Hematopoietic multipotent progenitor cell treated with erythropoietin and hydrocortisone succinate and interleukin-3 and kit ligand, for 15 days (in vitro differentiated cells): ENCODE data around the gene PLPP1.
"Not testable (repeated sequence)": the region's sequence is repeated elsewhere in the genome, so short reads cannot be mapped to it uniquely, and the experiment has no call there.

ENCODE experiments used
- DNase-seq: peaks from one replicate; pipeline ENCODE4 v3.0.0-alpha.2; 2015; ENCODE audit warnings: low spot score

Gene PLPP1

GRCh38 chr5:55544341-55544740 is 9.6 kb upstream of the PLPP1 start:
- DNase-seq = no peak

GRCh38 chr5:55541056-55541635 is 6.4 kb upstream of the PLPP1 start:
- DNase-seq = no peak

GRCh38 chr5:55540525-55540924 is 5.8 kb upstream of the PLPP1 start:
- DNase-seq = no peak

GRCh38 chr5:55540024-55540423 is 5.3 kb upstream of the PLPP1 start:
- no peak for DNase-seq

- DNase-seq = no peak
Measured at GRCh38 chr5:55538661-55539060, 3.9 kb upstream of the PLPP1 start.

GRCh38 chr5:55537315-55537714 is 2.6 kb upstream of the PLPP1 start:
- DNase-seq = not testable (repeated sequence)

- no peak for DNase-seq
Measured at GRCh38 chr5:55535199-55535905, 588 bp upstream of the PLPP1 start.

- no peak for DNase-seq
Measured at GRCh38 chr5:55533521-55534435, 986 bp downstream of the PLPP1 start.

GRCh38 chr5:55530669-55531068 is 4.1 kb downstream of the PLPP1 start:
- DNase-seq = no peak

GRCh38 chr5:55524816-55525215 is 9.9 kb downstream of the PLPP1 start:
- no peak for DNase-seq

- no peak for DNase-seq
Measured at GRCh38 chr5:55523293-55523692, 11.5 kb downstream of the PLPP1 start.

GRCh38 chr5:55521881-55522280 is 12.9 kb downstream of the PLPP1 start:
- no peak for DNase-seq

- no peak for DNase-seq
Measured at GRCh38 chr5:55520117-55520839, 14.5 kb downstream of the PLPP1 start.

GRCh38 chr5:55518831-55519390 is 15.9 kb downstream of the PLPP1 start:
- DNase-seq = no peak

- no peak for DNase-seq
Measured at GRCh38 chr5:55517804-55518203, 17.0 kb downstream of the PLPP1 start.

- DNase-seq = no peak
Measured at GRCh38 chr5:55511010-55511409, 23.8 kb downstream of the PLPP1 start.

GRCh38 chr5:55510523-55510880 is 24.3 kb downstream of the PLPP1 start:
- DNase-seq = no peak

- DNase-seq = no peak
Measured at GRCh38 chr5:55509796-55510522, 24.8 kb downstream of the PLPP1 start.

- no peak for DNase-seq
Measured at GRCh38 chr5:55509097-55509496, 25.7 kb downstream of the PLPP1 start.

GRCh38 chr5:55507574-55507973 is 27.2 kb downstream of the PLPP1 start:
- no peak for DNase-seq

- not testable (repeated sequence) for DNase-seq
Measured at GRCh38 chr5:55505711-55506110, 29.1 kb downstream of the PLPP1 start.
